DMS53 (cell line): Measurements from ENCODE around the gene CCM2.

Experiments
- DNase-seq: peaks from one replicate; lab custom pipeline; 2025; lab: John Stamatoyannopoulos, UW

The CCM2 gene

GRCh38 chr7:45125193-45125904, 125.3 kb downstream of the CCM2 start:
- DNase-seq, result no peak
